ENCODE data around the gene LIPI.
"Not testable (repeated sequence)": the region's sequence is repeated elsewhere in the genome, so short reads cannot be mapped to it uniquely, and the experiment has no call there.

Gene LIPI

DNA sequence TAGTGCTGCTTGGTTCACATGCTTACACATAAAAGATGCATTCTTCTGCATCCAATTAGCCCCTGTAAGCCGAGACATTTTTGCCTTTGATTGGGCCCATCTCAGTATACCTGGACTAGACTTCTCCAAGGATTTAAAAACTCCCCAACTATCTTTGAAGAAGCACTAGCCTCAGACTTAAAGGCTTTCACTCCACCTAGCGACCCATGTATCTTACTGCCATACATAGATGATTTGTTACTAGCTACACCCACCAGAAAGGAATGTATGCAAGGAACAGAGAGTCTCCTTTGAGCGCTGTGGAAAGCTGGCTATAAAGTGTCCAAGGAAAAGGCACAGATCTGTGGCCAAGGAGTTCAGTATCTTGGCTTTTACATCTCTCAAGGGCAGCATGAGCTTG, 91.7 kb downstream of the LIPI start:
- Histone ChIP-seq H3K4me3 (no peak overlapping the region), H3K27ac (no peak overlapping the region), H3K4me1 (no peaks in the 10 kb centered on the region), H3K9me3 (peaks cover 0 to 6% (median 2%) of the 10 kb centered on the region in 3 donors), H3K27me3 (no peaks in the 10 kb centered on the region), H3K36me3 (no peaks in the 10 kb centered on the region)
- no peak for TF ChIP-seq CTCF (IDR thresholded peaks at IDR 0.05)
- intact Hi-C loops (cut with DNase I; ENCODE audit: low total_unique reads) = no loop called here
- DNase-seq = no peak

DNA sequence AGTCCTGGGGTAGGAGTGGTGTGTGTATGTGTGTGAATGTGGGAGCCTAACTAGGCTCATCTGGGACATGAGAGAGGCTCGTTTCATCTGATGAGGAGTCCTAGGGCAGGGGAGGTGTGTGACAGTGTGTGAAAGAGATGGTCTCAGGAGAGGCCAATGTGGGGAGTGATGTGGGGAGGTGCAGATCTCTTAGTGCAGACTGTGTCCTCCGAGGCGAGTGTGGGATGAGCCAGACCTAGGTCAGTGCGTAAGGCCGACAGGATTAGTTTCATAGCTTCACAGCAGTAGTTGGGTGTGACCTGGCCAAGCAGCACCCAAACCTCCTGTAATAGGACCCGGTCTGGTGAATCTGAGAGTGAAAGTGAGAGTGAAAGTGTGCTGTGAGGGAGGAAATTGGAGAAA, 94.7 kb downstream of the LIPI start:
- DNase-seq = no peak
- intact Hi-C loops (cut with DNase I; ENCODE audit: low total_unique reads) = no loop called here
- Histone ChIP-seq H3K36me3 (no peaks in the 10 kb centered on the region), H3K9me3 (peaks cover 0 to 2% (median 0%) of the 10 kb centered on the region in 3 donors), H3K27ac (no peak overlapping the region), H3K4me1 (no peaks in the 10 kb centered on the region), H3K27me3 (no peaks in the 10 kb centered on the region), H3K4me3 (no peak overlapping the region)
- no peak for TF ChIP-seq CTCF (IDR thresholded peaks at IDR 0.05)

GRCh38 chr21:14115646-14116045, 95.1 kb downstream of the LIPI start:
- intact Hi-C loops (cut with DNase I; ENCODE audit: low total_unique reads) = no loop called here
- TF ChIP-seq CTCF (IDR thresholded peaks at IDR 0.05) = no peak
- H3K36me3 ChIP-seq = no peaks in the 10 kb centered on the region
- H3K4me1 ChIP-seq = no peaks in the 10 kb centered on the region
- no peak for DNase-seq
- no peaks in the 10 kb centered on the region for H3K27me3 ChIP-seq
- H3K4me3 ChIP-seq = no peak overlapping the region
- H3K27ac ChIP-seq = no peak overlapping the region
- H3K9me3 ChIP-seq = peaks cover 0 to 2% (median 0%) of the 10 kb centered on the region in 3 donors

- H3K9me3 ChIP-seq = peaks cover 0 to 2% (median 0%) of the 10 kb centered on the region in 3 donors
- no peaks in the 10 kb centered on the region for H3K36me3 ChIP-seq
- intact Hi-C loops (cut with DNase I; ENCODE audit: low total_unique reads) = no loop called here
- TF ChIP-seq CTCF (IDR thresholded peaks at IDR 0.05) = no peak
- H3K4me3 ChIP-seq = no peak overlapping the region
- no peak overlapping the region for H3K27ac ChIP-seq
- no peak for DNase-seq
- no peaks in the 10 kb centered on the region for H3K4me1 ChIP-seq
- H3K27me3 ChIP-seq = no peaks in the 10 kb centered on the region
Measured at GRCh38 chr21:14114251-14114650, 96.5 kb downstream of the LIPI start.

DNA sequence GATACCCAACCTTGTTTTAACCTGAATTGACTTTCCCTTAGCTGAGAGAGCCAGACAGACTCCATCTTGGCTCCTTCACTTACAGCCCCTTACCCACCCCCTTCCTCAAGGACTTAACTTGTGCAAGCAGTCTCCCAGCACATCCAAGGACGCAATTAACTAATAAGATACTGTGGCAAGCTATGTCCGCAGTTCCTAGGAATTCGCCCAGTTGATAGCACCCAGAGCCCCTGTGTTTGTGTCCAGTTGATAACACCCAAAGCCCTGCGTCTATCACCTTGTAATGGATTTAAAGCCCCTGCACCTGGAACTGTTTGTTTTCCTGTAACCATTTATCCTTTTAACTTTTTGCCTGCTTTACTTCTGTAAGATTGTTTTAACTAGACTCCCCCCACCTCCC, 106.2 kb downstream of the LIPI start:
- H3K36me3 ChIP-seq; DNase-seq; H3K27me3 ChIP-seq; intact Hi-C loops (cut with DNase I; ENCODE audit: low total_unique reads); H3K4me3 ChIP-seq; H3K27ac ChIP-seq; H3K9me3 ChIP-seq; H3K4me1 ChIP-seq: not testable (repeated sequence)

DNA sequence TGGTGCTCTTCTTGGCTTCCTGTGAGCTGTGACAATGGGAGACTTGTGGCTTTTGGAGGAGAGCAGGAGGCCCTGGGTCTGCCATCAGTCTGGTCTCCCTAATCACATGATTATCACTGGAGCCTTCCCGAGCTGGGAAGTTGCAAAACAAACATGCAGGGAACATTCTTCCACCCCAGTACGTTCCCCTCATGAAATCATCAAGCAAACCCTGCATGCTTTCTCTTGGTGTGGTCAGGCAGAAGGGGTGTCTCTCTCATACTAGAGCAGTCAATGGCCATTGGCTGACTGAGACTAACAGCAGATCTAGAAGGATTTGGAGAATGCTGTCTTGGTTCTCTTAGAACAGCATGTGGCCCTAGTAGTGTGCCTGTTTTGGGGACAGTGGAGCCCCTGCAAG, 111.2 kb downstream of the LIPI start:
- no peaks in the 10 kb centered on the region for H3K27me3 ChIP-seq
- no peaks in the 10 kb centered on the region for H3K9me3 ChIP-seq
- TF ChIP-seq CTCF (IDR thresholded peaks at IDR 0.05) = no peak
- no peaks in the 10 kb centered on the region for H3K4me1 ChIP-seq
- no peak overlapping the region for H3K27ac ChIP-seq
- no peak overlapping the region for H3K4me3 ChIP-seq
- no peak for DNase-seq
- no peaks in the 10 kb centered on the region for H3K36me3 ChIP-seq
- intact Hi-C loops (cut with DNase I; ENCODE audit: low total_unique reads) = no loop called here
